ENCODE data around the gene SRP68. TPM values are rescaled to one million over a fixed set of nuclear protein-coding genes. Genes with fewer than 3 reads are reported as not detected.
A peak's percentile ranks its signal among the peaks of the same experiment; 100 is the strongest.

Gene SRP68
- total and polyA plus RNA-seq, 4 donors, result 17.7 to 36.7 (median 28.7) TPM

GRCh38 chr17:75998327-75998795 lies 74.0 kb downstream of the SRP68 start:
- Histone ChIP-seq H3K9ac (ENCODE audit: low read depth in 1 of 2, low read length in 2 of 2) (no peak overlapping the region), H3K4me1 (ENCODE audit: control insufficient read depth in 4 of 4, insufficient read depth in 4 of 4, low read length in 3 of 4) (peaks cover 24 to 84% (median 64%) of the 10 kb centered on the region in 4 donors), H3K4me3 (ENCODE audit: low read depth in 1 of 3, low read length in 3 of 3) (no peak overlapping the region), H3K27ac (ENCODE audit: low read depth in 1 of 2, low read length in 2 of 2) (peak overlapping the region; percentile 88 to 93), H3K36me3 (ENCODE audit: control insufficient read depth in 4 of 4, insufficient read depth in 3 of 4, low read depth in 1 of 4, low read length in 3 of 4) (peaks cover 0 to 2% (median 0%) of the 10 kb centered on the region in 4 donors), H3K27me3 (ENCODE audit: control insufficient read depth in 4 of 4, insufficient read depth in 4 of 4, low read length in 3 of 4) (no peaks in the 10 kb centered on the region), H3K9me3 (ENCODE audit: control insufficient read depth in 4 of 4, low read length in 3 of 4) (no peaks in the 10 kb centered on the region)
- 50% methylated on average over 9 of the region's 9 CpGs for WGBS
- TF ChIP-seq CTCF (IDR thresholded peaks at IDR 0.05; ENCODE audit: low read depth, low read length, missing input control) (no peak), NR2F2 (IDR thresholded peaks at IDR 0.05) (no peak), FOXA2 (IDR thresholded peaks at IDR 0.05) (no peak), REST (IDR thresholded peaks at IDR 0.05) (peak; percentile 33), ATF3 (IDR thresholded peaks at IDR 0.05) (no peak), RXRA (IDR thresholded peaks at IDR 0.05) (peak; percentile 61 to 79), MAX (IDR thresholded peaks at IDR 0.05) (no peak), RAD21 (IDR thresholded peaks at IDR 0.05) (peak in 1 of 2 donors; percentile 10), YY1 (IDR thresholded peaks at IDR 0.05) (no peak), GABPA (IDR thresholded peaks at IDR 0.05 in 1 of 2, conservative IDR thresholded peaks at IDR 0.05 in 1 of 2) (no peak), HNF4G (IDR thresholded peaks at IDR 0.05) (no peak), JUND (IDR thresholded peaks at IDR 0.05) (no peak), SP1 (IDR thresholded peaks at IDR 0.05) (peak; percentile 71), EGR1 (IDR thresholded peaks at IDR 0.05; ENCODE audit: low read depth in 2 of 2) (no peak), FOXA1 (IDR thresholded peaks at IDR 0.05) (no peak), HNF4A (conservative IDR thresholded peaks at IDR 0.05) (peak in 1 of 2 donors; percentile 56), TAF1 (conservative IDR thresholded peaks at IDR 0.05) (no peak)
- TF ChIP-seq, protein P1, sequence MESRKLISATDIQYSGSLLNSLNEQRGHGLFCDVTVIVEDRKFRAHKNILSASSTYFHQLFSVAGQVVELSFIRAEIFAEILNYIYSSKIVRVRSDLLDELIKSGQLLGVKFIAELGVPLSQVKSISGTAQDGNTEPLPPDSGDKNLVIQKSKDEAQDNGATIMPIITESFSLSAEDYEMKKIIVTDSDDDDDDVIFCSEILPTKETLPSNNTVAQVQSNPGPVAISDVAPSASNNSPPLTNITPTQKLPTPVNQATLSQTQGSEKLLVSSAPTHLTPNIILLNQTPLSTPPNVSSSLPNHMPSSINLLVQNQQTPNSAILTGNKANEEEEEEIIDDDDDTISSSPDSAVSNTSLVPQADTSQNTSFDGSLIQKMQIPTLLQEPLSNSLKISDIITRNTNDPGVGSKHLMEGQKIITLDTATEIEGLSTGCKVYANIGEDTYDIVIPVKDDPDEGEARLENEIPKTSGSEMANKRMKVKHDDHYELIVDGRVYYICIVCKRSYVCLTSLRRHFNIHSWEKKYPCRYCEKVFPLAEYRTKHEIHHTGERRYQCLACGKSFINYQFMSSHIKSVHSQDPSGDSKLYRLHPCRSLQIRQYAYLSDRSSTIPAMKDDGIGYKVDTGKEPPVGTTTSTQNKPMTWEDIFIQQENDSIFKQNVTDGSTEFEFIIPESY (IDR thresholded peaks at IDR 0.05), result no peak
- no peak for DNase-seq (ENCODE audit: low spot score)
